Lower lobe of right lung (tissue), 2 donors: Measurements from ENCODE around the gene CCAR1. TPM values are rescaled to one million over a fixed set of nuclear protein-coding genes. Genes with fewer than 3 reads are reported as not detected.

Source experiments
- ATAC-seq, 2 donors: fragments of 200-7000 bp; cut with Tn5 transposase; one replicate each; pipeline ENCODE4 v1.9.1; 2020 to 2022; ENCODE audit warnings: mild to moderate bottlenecking in 2 of 2, moderate library complexity in 2 of 2
- DNase-seq: peaks from one replicate; pipeline ENCODE4 v3.0.0-alpha.2; 2020
- H3K27ac ChIP-seq: fragments of 200-600 bp; one replicate; pipeline ENCODE4 v1.8.0; 2022
- H3K27me3 ChIP-seq: fragments of 200-600 bp; one replicate; pipeline ENCODE4 v1.8.0; 2022; ENCODE audit warnings: low read depth
- H3K36me3 ChIP-seq: fragments of 200-600 bp; one replicate; pipeline ENCODE4 v1.8.0; 2022; ENCODE audit warnings: mild to moderate bottlenecking
- H3K4me1 ChIP-seq: fragments of 200-600 bp; one replicate; pipeline ENCODE4 v1.8.0; 2022
- H3K4me3 ChIP-seq: fragments of 200-600 bp; one replicate; pipeline ENCODE4 v1.8.0; 2022; ENCODE audit warnings: mild to moderate bottlenecking
- H3K9me3 ChIP-seq: fragments of 200-600 bp; one replicate; pipeline ENCODE4 v1.8.0; 2022
- intact Hi-C: fragments of 100-400 bp; cut with DNase I; formaldehyde crosslinking; loops from one replicate; pipeline ENCODE4 v1.11.0; 2022
- long read RNA-seq: library from polyadenylated mRNA; unstranded; transcript quantifications from one replicate; pipeline ENCODE4 v2.0.0, GENCODE V29; 2021
- total RNA-seq: library from RNA; stranded (reverse); fragmentation: NEBNext Ultra II Directional; extraction: Animal tissue kit (Norgen Biotek cat#: 25700); gene quantifications from one replicate; pipeline ENCODE4 v1.2.1, GENCODE V29; 2021
- TF ChIP-seq, protein P1 (sequence below): fragments of 200-600 bp; IDR thresholded peaks from one replicate; pipeline ENCODE4 v1.8.0; 2022; ENCODE audit warnings: antibody characterized with exemption, mild to moderate bottlenecking
- donor health status: DM: no; HTN: yes; CAD: no; lungs with severe emphysema.

CCAR1 gene, protein sequence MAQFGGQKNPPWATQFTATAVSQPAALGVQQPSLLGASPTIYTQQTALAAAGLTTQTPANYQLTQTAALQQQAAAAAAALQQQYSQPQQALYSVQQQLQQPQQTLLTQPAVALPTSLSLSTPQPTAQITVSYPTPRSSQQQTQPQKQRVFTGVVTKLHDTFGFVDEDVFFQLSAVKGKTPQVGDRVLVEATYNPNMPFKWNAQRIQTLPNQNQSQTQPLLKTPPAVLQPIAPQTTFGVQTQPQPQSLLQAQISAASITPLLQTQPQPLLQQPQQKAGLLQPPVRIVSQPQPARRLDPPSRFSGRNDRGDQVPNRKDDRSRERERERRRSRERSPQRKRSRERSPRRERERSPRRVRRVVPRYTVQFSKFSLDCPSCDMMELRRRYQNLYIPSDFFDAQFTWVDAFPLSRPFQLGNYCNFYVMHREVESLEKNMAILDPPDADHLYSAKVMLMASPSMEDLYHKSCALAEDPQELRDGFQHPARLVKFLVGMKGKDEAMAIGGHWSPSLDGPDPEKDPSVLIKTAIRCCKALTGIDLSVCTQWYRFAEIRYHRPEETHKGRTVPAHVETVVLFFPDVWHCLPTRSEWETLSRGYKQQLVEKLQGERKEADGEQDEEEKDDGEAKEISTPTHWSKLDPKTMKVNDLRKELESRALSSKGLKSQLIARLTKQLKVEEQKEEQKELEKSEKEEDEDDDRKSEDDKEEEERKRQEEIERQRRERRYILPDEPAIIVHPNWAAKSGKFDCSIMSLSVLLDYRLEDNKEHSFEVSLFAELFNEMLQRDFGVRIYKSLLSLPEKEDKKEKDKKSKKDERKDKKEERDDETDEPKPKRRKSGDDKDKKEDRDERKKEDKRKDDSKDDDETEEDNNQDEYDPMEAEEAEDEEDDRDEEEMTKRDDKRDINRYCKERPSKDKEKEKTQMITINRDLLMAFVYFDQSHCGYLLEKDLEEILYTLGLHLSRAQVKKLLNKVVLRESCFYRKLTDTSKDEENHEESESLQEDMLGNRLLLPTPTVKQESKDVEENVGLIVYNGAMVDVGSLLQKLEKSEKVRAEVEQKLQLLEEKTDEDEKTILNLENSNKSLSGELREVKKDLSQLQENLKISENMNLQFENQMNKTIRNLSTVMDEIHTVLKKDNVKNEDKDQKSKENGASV
- total RNA-seq: 52.9 TPM
- long read RNA-seq, partial matches to known transcripts: 32 of 47 reads
- long read RNA-seq, other reads (novel, unspliced or antisense): 10 of 47 reads

DNA sequence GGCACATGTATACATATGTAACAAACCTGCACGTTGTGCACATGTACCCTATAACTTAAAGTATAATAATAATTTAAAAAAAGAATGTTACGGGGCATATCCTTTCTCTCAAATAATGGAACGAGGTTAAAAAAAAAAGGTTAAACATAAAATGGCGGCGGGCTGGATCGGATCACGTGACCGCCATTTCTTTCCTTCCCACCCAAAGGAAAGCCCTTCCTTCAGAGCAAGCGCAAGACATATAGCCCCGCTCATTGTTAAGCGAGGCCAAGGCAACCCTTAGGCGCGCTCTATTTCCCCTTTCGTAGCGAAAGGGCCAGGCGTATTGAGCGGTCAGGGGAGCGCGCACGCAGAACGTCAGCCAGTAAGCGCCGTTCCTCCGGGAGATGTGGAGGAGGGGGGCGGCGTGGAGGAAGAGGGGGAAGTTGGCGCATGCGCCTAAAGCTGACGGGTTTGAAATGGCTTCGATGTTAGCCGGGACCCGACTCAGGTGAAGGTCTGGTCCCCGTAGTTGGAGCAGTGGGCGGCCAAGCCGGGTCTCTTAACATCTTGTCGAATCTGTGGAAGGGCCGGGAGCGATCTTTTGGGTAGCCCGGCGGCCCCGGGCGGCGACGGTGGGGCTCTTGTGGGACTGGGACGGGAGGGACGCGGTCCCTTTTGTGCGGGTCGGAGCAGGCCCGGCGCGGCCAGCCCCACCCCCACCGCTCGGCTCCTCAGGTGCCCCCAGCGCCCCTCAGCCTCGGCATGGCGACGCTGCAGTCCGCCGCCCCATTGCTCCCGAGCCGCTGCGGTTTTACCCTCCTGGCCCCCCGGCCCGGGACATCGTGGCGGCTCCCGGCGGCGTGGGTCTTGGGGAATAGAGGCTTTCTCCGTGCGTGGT, at the start of gene CCAR1:
CCAR1 (plus strand) TSS at position 447 of the 880 bp plus-strand sequence. CDS start 1,266 bp downstream, outside the sequence.
- peak within 1 kb of the TSS; percentile 97 for H3K27ac ChIP-seq
- intact Hi-C loops: no loop called here
- ATAC-seq: peak; percentile 99 to 100
- H3K9me3 ChIP-seq: no peaks in the 10 kb centered on the region
- peaks cover 12% of the 10 kb centered on the region for H3K4me1 ChIP-seq
- peaks cover 28% of the 10 kb centered on the region for H3K36me3 ChIP-seq
- no peaks in the 10 kb centered on the region for H3K27me3 ChIP-seq
- H3K4me3 ChIP-seq: peak within 1 kb of the TSS; percentile 100
- TF ChIP-seq, protein P1, sequence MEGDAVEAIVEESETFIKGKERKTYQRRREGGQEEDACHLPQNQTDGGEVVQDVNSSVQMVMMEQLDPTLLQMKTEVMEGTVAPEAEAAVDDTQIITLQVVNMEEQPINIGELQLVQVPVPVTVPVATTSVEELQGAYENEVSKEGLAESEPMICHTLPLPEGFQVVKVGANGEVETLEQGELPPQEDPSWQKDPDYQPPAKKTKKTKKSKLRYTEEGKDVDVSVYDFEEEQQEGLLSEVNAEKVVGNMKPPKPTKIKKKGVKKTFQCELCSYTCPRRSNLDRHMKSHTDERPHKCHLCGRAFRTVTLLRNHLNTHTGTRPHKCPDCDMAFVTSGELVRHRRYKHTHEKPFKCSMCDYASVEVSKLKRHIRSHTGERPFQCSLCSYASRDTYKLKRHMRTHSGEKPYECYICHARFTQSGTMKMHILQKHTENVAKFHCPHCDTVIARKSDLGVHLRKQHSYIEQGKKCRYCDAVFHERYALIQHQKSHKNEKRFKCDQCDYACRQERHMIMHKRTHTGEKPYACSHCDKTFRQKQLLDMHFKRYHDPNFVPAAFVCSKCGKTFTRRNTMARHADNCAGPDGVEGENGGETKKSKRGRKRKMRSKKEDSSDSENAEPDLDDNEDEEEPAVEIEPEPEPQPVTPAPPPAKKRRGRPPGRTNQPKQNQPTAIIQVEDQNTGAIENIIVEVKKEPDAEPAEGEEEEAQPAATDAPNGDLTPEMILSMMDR: no peak
- DNase-seq: peak; percentile 99

DNA sequence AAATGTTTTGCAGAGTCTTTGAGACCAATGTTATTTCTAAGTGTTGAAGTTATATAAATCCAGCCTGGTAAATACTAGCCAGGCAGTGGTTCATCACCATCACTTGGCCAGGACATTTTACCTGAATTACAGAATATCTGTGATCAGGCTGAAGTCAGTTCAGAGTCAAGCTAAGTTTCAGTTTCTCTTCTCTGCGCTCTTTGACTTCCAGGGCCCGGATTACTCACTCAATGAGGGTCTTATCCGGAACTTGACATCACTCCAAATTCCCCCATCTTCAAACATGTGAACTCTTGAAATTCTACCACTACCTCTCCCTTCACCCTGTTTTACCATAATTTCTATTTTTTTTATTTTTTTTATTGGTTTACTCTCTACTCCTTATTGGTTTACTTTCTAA, 36.6 kb upstream of the CCAR1 start:
- DNase-seq (no peak), ATAC-seq (no peak)
- intact Hi-C loops: no loop called here
- Histone ChIP-seq H3K4me3 (no peak overlapping the region), H3K27ac (no peak overlapping the region), H3K4me1 (no peaks in the 10 kb centered on the region), H3K27me3 (no peaks in the 10 kb centered on the region), H3K36me3 (peaks cover 10% of the 10 kb centered on the region), H3K9me3 (no peaks in the 10 kb centered on the region)
- TF ChIP-seq, protein P1: no peak

DNA sequence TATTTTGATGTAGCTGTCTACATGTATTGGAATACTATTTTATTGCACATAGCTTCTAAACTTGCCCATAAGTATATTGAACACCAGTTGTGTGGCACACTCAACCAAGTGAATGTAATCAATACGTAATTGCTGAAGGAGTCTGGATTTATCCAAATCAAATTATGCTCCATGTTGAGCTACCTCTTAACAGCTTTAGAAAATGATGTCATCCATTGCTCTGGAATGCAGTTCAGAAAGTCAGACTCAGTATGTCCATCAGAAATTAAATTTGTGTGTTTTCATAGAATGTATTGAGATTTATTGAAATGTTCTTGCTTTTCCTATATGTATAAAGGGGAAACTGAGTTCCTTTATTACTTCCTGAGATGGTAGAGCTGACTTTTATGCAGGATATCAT, 25.0 kb upstream of the CCAR1 start:
- Histone ChIP-seq H3K27me3 (no peaks in the 10 kb centered on the region), H3K36me3 (peaks cover 2% of the 10 kb centered on the region), H3K9me3 (no peaks in the 10 kb centered on the region), H3K4me1 (no peaks in the 10 kb centered on the region), H3K27ac (no peak overlapping the region), H3K4me3 (no peak overlapping the region)
- TF ChIP-seq, protein P1: no peak
- intact Hi-C loops: no loop called here
- DNase-seq (no peak), ATAC-seq (no peak)

DNA sequence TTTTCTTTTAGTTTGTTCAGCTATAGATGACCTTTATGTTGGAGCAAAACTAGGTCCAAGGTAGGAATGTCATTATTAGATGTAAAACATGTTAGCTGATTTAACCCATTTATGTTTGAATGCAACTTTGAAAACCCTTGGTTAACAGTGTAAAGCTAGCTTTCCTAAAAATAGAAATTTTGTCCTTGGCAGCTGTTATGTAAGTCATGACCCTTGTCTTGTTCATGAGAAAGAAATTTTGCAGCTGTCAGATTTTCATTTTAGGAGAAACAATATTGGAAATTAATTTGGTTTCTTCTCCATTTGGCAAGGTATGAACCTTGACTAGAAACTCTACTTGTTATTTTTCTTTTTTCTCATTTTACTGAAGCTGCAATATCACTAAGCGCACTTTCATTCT, 23.9 kb upstream of the CCAR1 start:
- H3K9me3 ChIP-seq: no peaks in the 10 kb centered on the region
- no peaks in the 10 kb centered on the region for H3K27me3 ChIP-seq
- ATAC-seq: no peak
- H3K36me3 ChIP-seq: no peaks in the 10 kb centered on the region
- no peak for DNase-seq
- no peak overlapping the region for H3K4me3 ChIP-seq
- intact Hi-C loops: no loop called here
- H3K27ac ChIP-seq: no peak overlapping the region
- TF ChIP-seq, protein P1: no peak
- H3K4me1 ChIP-seq: no peaks in the 10 kb centered on the region
